ENCODE data around the gene MACROD2.
"Not testable (repeated sequence)": the region's sequence is repeated elsewhere in the genome, so short reads cannot be mapped to it uniquely, and the experiment has no call there.

Gene MACROD2

DNA sequence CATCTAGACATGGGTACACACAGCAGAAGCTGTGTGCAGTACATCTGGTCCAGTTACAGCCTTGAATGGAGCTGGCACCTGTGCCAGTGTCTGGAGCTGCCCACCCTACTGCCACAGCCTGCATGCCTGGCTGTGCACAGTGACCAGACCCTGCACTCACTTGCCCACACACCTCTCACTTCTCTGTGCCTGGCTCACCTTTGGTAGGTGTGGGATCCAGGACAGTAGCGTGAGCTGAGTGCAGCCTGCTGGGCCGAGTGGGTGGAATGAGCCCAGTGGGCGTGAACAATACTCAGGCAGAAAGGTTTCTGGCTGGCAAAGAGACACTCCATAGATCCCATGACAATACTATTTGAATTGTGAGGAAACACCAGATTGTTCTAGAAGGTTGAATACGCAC is 1181.6 kb downstream of the MACROD2 start:
- no peak for DNase-seq (ENCODE audit: low spot score)

DNA sequence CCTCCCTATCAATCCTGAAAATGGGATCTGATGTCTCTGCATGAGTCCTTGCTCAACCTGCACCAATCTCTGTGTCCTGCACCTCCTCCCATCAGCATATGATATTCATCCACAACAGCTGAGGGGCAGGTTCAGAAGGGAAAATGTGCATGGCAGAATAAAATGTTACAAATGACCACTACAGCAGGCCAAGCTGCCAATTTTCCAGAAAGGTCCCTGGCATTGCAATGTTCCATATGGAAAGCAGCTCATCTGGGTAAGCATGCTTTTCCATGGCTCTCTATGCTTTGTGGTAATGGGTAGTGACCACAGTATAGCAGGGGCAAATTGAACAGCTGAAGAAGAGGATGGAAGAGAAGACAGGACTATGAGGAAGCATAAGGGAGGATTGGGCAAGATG is 1183.3 kb downstream of the MACROD2 start:
- DNase-seq (ENCODE audit: low spot score), result no peak

DNA sequence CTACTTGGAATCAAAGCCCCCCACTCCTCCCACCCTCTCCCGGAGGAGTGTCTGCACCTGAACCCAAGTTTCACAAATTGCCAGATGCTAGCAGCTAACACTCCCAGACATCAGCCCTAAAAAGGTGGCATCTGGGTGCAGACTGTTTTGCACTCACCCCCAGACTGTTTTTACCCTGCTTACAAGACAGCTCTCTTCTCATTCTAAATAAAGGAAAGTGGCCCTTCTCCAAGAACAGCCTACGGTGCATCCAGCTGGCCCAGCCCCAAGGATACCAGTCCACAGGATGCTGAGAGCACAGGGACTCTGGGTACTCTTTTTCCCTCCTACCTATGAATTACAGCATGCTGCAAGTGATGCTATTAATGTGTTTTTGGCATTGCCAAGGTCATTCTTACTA is 1184.1 kb downstream of the MACROD2 start:
- DNase-seq (ENCODE audit: low spot score), result no peak

DNA sequence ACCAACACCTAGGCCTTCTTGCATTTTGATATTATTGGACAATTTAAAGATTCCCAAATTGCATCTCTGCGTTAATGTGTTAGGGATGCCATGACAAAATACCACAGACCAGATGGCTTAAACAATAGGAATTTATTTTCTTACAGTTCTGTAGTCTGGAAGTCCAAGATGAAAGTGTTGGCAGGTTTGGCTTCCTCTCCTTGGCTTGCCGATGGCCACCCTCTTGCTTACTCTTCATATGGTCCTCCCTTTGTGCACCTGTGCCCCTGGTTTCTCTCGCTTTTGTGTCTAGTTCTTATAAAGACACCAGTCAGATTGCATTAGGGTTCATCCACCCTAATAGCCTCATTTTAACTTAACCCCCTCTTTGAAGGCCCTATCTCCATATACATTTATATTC is 1184.5 kb downstream of the MACROD2 start:
- no peak for DNase-seq (ENCODE audit: low spot score)

DNA sequence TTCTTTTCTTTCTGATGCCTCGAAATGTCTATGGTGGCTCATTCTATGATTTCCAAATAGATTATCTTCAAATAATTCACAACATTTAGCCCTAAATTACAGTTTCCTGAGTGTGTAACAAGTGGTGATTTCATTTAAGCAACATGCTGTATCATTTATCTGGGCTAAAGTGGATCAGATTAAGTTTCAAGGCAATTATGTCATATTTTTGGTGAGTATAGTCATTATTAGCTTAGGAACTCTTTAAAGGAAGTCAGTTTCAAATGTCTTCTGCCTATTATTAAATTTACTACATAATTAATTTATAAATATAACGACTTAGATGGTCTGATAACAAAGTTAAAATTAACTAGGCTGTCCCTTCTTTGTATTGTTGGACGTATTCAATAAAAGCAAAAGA is 1190.0 kb downstream of the MACROD2 start:
- DNase-seq (ENCODE audit: low spot score), result no peak

DNA sequence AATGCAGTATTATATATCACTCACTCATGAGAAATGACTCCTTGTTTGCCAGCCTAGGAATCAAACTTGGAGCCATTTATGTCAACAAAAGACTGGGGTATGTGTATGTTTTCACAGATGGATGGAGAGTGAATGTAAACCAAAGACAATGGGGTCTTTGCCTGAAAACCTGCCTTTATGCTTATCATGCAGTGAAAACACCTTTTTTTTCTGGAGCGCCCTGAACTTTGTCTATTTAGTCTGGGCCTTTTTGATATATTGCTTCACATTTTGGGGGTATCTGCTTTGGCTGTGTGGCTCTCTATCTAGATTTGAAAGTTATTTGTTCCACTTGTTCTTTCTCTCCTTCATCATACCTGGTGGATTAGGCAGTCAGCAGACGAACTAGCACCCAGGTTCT is 1190.6 kb downstream of the MACROD2 start:
- DNase-seq (ENCODE audit: low spot score), result no peak

DNA sequence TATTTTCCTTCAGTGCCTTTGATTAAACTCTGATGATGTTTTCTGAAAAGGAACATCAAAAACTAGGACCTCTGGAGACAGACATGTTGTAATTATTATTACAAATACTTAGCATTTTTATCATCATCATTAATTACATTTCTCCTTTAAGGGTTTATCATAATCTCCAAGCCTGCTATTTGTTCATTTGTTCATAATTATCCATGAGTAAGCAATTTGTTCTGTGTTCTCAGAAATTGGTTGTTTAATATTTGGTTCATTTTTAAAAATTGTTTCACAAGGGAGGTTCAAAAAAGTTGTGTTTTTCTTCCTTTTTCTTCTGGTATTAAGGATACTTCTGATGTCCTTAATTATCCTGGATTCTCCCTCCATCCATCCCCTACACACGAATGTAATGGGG is 1192.3 kb downstream of the MACROD2 start:
- DNase-seq (ENCODE audit: low spot score), result no peak

DNA sequence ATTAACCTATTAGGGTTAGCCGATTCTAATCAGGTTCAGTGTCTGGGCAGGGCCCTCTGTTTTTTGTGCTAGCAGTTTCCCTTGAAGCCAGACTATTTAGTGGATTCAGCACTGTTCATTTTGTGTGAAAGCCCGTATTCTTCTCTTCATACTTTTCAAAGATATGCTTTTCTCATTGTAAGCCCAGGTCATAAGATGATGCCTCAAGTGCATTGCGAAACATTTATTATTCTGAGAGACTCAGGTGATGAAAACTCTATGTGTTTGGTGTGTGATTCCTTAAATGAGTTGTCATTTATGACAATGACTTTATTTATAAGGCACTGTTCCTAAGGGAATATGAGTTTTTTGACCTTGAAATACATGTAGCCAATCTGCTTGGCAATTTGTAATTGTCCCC is 1193.1 kb downstream of the MACROD2 start:
- DNase-seq (ENCODE audit: low spot score), result no peak

DNA sequence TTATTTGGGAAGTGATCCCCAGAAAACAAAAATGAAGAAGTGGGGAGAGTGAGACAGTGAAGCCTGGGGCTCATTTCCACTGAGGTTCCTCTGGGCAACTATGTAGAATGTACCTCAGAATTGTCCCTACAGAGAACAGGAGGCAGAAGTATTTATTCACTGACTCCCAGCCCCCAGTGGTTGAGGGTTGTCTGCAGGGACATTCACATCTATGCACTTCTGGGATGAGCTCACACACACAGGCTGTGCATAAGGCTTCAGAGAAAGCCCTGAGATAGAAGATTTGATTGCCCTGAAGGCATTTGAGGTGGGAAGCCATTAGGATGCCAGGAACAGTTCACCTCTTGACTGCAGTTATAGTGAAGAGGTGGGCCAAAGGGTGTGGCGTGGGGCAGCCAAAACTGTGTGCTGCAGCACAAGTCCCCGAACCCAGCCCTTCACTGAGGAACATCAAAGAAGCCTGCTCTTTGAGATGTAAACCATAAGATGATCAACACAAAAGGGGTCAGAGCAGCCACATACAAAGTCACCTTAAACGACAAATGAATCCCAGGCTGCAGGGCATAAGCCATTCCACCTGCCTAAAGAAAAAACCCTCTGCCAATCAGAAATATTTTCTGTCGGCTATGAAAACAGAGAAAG is 1195.9 kb downstream of the MACROD2 start:
- no peak for DNase-seq (ENCODE audit: low spot score)

DNA sequence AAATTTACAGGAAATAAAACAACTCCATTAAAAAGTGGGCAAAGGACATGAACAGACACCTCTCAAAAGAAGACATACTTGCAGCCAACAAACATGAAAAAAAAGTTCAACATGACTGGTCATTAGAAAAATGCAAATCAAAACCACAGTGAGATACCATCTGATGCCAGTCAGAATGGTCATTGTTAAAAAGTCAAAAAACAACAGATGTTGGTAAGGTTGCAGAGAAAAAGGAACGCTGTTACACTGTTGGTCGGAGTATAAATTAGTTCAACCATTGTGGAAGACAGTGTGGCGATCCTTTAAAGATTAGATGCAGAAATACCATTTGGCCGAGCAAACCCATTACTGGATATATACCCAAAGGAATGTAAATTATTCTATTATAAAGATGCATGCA is 1200.1 kb downstream of the MACROD2 start:
- DNase-seq (ENCODE audit: low spot score), result no peak

DNA sequence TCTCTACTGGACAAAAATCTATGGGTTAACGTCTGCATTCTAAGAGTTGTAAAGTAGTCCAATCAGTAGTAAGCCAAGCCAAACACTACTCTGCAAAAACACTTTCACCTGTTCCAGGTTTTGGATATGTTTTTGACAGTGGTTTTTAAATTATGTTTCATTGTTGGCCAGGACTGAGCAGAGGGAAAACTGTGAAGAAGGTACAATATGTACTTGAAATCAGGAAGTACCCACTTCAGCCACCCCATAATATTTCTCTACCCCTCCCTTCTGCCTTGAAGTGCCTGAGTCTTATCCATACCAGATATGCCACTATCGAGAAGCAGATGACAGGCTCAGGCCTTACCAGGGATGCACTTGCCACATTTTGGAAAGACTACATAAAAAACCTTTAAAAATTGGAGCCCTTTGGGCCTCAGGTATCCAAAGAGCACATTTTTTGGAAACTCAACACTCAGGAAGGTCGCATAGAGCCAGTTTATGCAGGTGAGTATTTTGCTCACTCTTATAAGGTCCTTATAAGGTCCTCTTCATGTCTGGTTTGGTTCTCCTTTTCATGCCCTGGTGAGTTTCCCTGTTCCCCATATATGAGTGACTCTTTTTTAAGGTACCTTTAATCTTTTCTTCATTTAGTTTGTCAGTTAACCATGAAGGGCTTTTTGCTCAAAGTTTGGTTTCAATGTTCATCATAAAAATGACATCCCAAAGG is 1201.4 kb downstream of the MACROD2 start:
- no peak for DNase-seq (ENCODE audit: low spot score)

DNA sequence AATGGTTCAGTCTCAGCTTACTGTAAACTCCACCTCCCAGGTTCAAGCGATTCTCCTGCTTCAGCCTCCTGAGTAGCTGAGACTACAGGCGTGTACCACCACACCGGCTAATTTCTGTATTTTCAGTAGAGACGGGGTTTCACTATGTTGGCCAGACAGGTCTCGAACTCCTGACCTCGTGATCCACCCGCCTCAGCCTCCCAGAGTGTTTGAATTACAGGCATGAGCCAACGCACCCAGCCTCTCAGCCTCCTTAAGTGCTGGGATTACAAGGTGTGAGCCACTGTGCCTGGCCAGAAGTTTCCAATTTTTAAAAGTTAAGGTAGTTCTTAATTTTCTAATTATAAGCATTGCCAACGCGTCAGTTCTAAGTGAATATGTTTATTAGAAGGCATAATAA is 1202.7 kb downstream of the MACROD2 start:
- not testable (repeated sequence) for DNase-seq (ENCODE audit: low spot score)

DNA sequence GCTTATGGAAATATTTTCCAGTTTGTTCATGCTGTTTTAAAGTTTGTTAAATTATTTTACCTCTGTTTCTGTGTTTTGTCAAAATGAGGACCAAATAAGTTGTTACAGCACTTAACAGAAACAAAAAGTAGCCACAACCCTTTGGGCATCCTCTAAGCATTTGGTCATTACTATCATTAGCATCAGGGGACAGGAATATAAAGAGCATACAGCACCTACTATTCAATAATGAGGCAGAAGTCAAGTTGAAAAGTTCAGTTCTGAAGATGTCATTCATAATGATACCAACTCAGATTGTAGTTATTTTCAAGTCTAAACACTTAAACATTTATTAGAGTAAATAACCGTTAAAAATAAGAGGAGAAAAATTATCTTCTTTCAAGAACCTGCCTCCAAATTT is 1204.4 kb downstream of the MACROD2 start:
- no peak for DNase-seq (ENCODE audit: low spot score)

DNA sequence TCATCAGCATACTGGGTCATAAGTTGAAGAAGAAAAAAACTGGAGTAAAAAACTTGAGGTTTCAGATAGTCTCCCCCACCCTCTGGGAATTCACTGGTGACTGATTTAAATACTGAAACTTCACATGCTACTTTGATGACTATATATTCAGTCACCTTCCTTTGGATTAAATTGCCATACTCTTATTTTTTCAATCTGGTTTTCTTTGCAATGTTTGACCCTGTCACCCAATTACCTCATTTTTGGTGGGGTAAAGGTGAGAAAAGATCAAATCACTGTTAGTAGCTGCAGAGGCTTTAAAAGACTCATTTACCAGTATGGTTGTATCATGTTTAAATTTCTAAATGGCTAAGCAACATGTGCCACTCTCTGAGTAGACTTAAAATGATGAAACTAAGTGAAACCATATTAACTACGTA is 1204.8 kb downstream of the MACROD2 start:
- no peak for DNase-seq (ENCODE audit: low spot score)

DNA sequence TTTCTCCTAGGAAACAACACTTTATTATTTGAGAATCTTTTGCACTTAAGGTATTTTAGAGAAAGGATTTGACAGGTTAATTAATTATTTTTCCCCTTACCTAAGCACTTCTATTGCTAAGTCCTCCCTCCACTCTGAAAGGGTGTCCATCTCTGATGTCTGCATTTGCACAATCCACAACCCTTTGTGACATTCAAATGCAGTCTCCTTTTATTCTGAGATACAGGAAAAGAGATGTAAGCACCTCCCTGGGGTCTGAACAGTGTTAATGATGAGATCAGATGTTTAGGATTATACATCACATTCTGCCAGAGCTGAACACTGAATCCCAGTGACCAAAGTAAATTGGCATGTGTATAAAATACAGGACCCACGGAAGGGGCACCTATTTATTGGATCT is 1206.3 kb downstream of the MACROD2 start:
- DNase-seq (ENCODE audit: low spot score), result no peak

DNA sequence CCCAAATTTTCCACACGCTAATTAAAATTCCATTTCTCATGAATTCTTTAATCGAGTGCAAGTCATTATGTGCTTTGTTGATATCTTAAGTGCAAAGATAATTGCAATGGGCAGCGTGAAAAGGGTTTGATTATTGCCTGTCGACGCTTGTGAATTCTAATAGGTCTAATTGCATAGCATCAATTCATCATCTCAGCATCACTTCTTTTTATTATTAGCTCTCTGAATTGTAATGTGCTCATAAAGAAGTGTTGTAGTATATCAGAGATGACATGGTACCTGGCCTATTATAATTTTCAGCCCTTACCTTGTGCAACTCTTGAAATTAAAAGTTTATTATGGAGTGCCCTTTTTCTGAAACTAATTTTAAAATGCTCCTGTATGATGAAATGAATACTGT is 1208.9 kb downstream of the MACROD2 start:
- DNase-seq (ENCODE audit: low spot score), result no peak

DNA sequence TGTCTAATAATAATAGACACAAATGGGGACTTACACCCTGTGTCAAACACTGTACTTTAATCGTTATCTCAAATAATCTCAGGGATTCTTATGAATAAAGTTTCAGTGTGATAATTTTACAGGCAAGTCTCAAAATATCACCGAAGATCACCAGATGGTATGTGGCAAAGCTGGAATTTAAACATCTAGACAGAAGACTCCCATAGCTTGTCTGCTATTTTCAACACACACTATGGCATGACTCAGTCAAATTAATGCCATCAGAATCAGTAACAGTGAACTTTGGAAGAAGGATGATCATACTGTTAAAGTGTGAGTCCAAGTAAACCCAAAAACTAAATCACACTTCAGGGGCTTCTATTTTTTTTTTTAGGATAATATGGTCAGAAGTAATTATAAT is 1209.7 kb downstream of the MACROD2 start:
- no peak for DNase-seq (ENCODE audit: low spot score)

DNA sequence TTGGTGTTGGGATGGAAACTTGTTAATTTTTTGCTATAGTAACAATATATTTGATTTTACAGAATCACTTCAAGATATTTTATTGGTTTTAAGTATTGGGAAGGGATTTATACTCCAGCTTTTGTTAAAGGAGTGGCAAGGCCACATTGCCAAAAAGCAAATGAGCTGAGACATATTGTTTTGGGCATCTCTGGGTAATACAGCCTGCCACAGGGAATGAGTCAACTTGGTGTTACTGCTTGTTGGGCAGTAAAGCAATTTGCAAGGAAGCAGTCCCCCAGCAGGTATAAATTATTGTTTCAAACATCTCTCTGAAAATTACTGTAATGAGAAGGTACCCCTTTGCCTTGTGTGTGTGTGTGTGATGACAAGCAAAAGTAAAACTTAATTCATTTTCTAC is 1210.4 kb downstream of the MACROD2 start:
- no peak for DNase-seq (ENCODE audit: low spot score)

DNA sequence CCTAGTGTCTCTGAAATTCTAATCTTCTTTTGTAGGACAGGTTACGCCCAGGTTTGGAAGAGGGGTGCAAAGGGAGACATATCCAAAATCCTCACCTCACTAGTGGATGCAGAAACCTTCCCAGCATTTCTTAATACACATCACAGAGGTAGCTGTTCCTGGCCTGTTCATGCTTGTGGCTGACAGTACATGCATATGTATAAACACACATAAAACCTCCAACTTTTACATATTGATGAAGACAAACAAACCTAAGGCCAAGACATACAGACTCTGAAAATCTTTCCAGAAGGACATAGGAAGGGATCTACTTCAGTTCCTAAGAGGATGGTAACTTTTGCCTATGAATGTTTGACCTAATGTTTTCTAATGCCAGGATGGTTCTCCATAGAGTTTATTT is 1214.2 kb downstream of the MACROD2 start:
- no peak for DNase-seq (ENCODE audit: low spot score)

DNA sequence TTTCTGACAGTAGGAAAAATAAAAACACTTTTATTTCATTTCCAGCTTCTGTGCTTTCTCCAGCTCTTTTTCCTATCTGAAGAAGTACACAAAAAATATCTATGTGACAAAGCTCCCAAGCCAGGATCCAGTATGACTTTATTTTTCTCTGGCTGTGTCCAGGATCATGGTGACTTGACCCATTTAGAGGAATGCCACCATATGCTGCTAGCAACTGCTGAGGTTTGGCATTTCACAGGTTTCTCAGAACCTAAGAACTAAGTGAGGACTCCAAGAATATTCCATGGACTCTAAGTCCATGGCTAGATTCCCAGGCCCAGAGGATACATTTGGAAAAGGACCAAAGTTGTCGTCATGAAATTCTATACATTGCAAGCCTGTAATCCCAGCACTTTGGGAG is 1218.7 kb downstream of the MACROD2 start:
- DNase-seq (ENCODE audit: low spot score), result no peak

DNA sequence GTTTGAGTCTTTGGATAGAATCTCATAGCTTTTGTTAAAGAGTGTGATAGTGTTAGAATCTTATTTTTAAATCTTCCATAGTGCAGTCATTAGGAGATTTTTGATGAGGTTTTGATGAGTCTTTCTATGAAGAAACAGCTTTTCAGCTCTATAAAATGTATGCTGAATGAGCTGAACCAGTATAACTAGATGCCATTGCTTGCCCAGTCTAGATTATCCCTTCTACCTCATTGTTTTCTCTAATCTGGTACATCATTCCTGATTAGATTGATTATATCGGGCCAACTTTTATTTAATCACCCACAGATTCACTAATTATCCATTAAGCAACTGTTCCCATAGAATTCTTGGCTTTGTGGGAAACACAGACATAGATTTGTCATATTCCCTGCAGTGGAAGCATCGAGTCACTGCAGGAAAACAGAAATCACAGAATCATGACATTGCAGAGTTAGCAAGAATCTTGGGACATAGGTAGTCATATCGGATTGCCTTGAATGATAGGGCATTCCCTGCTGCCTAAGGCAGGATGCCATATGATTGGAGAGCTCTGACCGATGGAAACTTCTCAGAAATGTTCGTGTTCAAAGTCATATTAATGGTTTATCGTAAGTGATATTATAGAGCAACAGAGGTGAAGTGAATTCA is 1224.8 kb downstream of the MACROD2 start:
- peak; percentile 62 for DNase-seq (ENCODE audit: low spot score)

DNA sequence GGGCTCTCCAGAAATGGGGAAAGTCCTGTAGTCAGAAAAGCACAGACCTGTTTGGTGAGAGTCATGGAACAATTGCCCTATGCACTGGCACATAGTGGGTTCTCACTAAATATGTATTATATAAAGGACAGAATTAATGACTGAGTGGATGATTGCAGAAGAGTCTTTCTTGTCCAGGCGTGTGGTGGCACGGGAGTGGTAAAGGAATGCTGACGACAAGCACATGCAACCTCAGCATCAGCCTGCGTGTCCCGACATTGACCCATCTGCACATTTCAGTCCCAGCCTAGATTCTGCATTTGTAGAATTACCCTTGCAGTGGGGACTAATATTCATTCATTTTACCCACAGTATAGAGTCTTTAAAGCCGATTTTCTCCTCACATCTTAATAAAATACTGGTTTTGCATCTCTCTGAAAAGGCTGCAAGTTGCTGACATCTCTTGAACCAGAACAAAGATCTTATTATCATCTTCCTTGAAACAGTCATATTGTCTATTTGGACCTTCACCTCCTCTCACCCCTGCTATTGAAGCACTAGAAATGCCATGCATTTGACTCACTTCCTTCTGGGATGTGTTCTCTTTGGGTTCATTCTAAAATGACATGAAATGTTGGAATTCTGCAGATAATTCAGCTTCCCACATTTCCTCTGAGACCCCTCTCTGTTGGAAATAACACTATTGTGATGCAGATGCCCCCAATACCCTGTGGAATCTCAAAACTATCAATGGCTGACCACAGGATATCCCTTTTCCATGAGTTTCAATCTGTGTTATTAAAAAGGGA is 1225.7 kb downstream of the MACROD2 start:
- peak; percentile 88 for DNase-seq (ENCODE audit: low spot score)

All from kidney capillary endothelial cell (primary cell).